ENCODE measurements around the gene RORC.
"Not testable (repeated sequence)": the region's sequence is repeated elsewhere in the genome, so short reads cannot be mapped to it uniquely, and the experiment has no call there.

RORC gene

GRCh38 chr1:151768351-151769066 lies 63.1 kb downstream of the RORC start:
- not testable (repeated sequence) for DNase-seq

- DNase-seq, result no peak
These were observed 67.6 kb downstream of the RORC start for GRCh38 chr1:151763990-151764389.

GRCh38 chr1:151762941-151763921 lies 68.4 kb downstream of the RORC start, which contains the start of gene MRPL9:
Gene MRPL9, minus strand, starts transcription at chr1:151763496. Its CDS starts 17 bp downstream, at chr1:151763479.
- peak; percentile 84 for DNase-seq

GRCh38 chr1:151760597-151761385 lies 70.8 kb downstream of the RORC start:
- no peak for DNase-seq

- no peak for DNase-seq
These were observed 72.4 kb downstream of the RORC start for GRCh38 chr1:151759241-151759640.

- peak; percentile 25 for DNase-seq
These were observed 75.3 kb downstream of the RORC start for GRCh38 chr1:151756291-151756690.

All from suppressor macrophage treated with lipopolysaccharide for 4 hours (primary cell).